Liver (tissue), 3 donors: ENCODE results near the gene CORO7.

ENCODE experiments used
- CTCF ChIP-seq: fragments of 150-350 bp; IDR thresholded peaks from 2 replicates; pipeline ENCODE4 v1.5.1; 2017; ENCODE audit warnings: improper control_type of control experiment, low read depth, low read length; ENCODE audit not compliant: missing input control
- RAD21 ChIP-seq, 2 donors: IDR thresholded peaks; 2 replicates each; pipeline ENCODE4 v1.6.1; 2016; ENCODE audit warnings: antibody characterized with exemption in 2 of 2, mild to moderate bottlenecking in 2 of 2
- donor health status: healthy.
- donor health status: healthy.

- TF ChIP-seq CTCF: no peak
- TF ChIP-seq RAD21 (IDR thresholded peaks at IDR 0.05): no peak
Measured at GRCh38 chr16:4373356-4373908, 43.0 kb downstream of the CORO7 start.
